Hepatocyte (in vitro differentiated cells): ENCODE data around the gene KRTAP15-1.

ENCODE experiments used
- CTCF ChIP-seq: fragments of 200-600 bp; sonication (generic); IDR thresholded peaks from 2 replicates; pipeline ENCODE4 v1.5.1; 2016; ENCODE audit warnings: antibody characterized with exemption, mild to moderate bottlenecking; ENCODE audit not compliant: poor library complexity
- EZH2 ChIP-seq: fragments of 200-600 bp; sonication (generic); IDR thresholded peaks from 2 replicates; pipeline ENCODE4 v1.6.1; 2016; ENCODE audit warnings: antibody characterized with exemption, mild to moderate bottlenecking, borderline replicate concordance
- EZH2phosphoT487 ChIP-seq: fragments of 200-600 bp; sonication (generic); IDR thresholded peaks from one replicate; pipeline ENCODE4 v1.6.1; 2018; ENCODE audit warnings: antibody characterized with exemption, mild to moderate bottlenecking, low read depth, moderate library complexity; ENCODE audit not compliant: unreplicated experiment, severe bottlenecking

- TF ChIP-seq EZH2 (no peak), CTCF (no peak), EZH2phosphoT487 (no peak)
Observed at GRCh38 chr21:30391492-30392025, 48.5 kb upstream of the KRTAP15-1 start.
